ENCODE results near the gene RYR3. TPM values are rescaled to one million over a fixed set of nuclear protein-coding genes. Genes with fewer than 3 reads are reported as not detected.

Gene RYR3
- total RNA-seq, 6 experiments from 2014 or later, result not detected

GRCh38 chr15:33515121-33515520, 204.4 kb downstream of the RYR3 start:
- TF ChIP-seq CTCF (IDR thresholded peaks at IDR 0.05), result no peak
- no peaks in the 10 kb centered on the region for H3K4me1 Mint-ChIP-seq (ENCODE audit: low read depth)
- no peaks in the 10 kb centered on the region for H3K9me3 Mint-ChIP-seq
- H3K27me3 Mint-ChIP-seq (ENCODE audit: insufficient read depth), result peaks cover 6% of the 10 kb centered on the region
- no peak overlapping the region for H3K4me3 Mint-ChIP-seq
- no peaks in the 10 kb centered on the region for H3K36me3 Mint-ChIP-seq (ENCODE audit: low read depth)
- DNase-seq, result no peak
- no peak overlapping the region for H3K27ac Mint-ChIP-seq

- H3K27ac Mint-ChIP-seq, result no peak overlapping the region
- no peak overlapping the region for H3K4me3 Mint-ChIP-seq
- H3K4me1 Mint-ChIP-seq (ENCODE audit: low read depth), result no peaks in the 10 kb centered on the region
- H3K9me3 Mint-ChIP-seq, result no peaks in the 10 kb centered on the region
- no peak for TF ChIP-seq CTCF (IDR thresholded peaks at IDR 0.05)
- H3K27me3 Mint-ChIP-seq (ENCODE audit: insufficient read depth), result peaks cover 6% of the 10 kb centered on the region
- no peaks in the 10 kb centered on the region for H3K36me3 Mint-ChIP-seq (ENCODE audit: low read depth)
- no peak for DNase-seq
Observed at GRCh38 chr15:33516563-33516962, 205.8 kb downstream of the RYR3 start.

GRCh38 chr15:33517944-33518343, 207.2 kb downstream of the RYR3 start:
- H3K4me3 Mint-ChIP-seq, result no peak overlapping the region
- H3K27ac Mint-ChIP-seq, result no peak overlapping the region
- H3K9me3 Mint-ChIP-seq, result no peaks in the 10 kb centered on the region
- no peak for TF ChIP-seq CTCF (IDR thresholded peaks at IDR 0.05)
- H3K36me3 Mint-ChIP-seq (ENCODE audit: low read depth), result no peaks in the 10 kb centered on the region
- peaks cover 4% of the 10 kb centered on the region for H3K27me3 Mint-ChIP-seq (ENCODE audit: insufficient read depth)
- H3K4me1 Mint-ChIP-seq (ENCODE audit: low read depth), result no peaks in the 10 kb centered on the region
- DNase-seq, result no peak

GRCh38 chr15:33518421-33518820, 207.7 kb downstream of the RYR3 start:
- Mint-ChIP-seq H3K36me3 (ENCODE audit: low read depth) (no peaks in the 10 kb centered on the region), H3K4me3 (no peak overlapping the region), H3K9me3 (no peaks in the 10 kb centered on the region), H3K4me1 (ENCODE audit: low read depth) (no peaks in the 10 kb centered on the region), H3K27ac (no peak overlapping the region), H3K27me3 (ENCODE audit: insufficient read depth) (peaks cover 3% of the 10 kb centered on the region)
- TF ChIP-seq CTCF (IDR thresholded peaks at IDR 0.05), result no peak
- no peak for DNase-seq

GRCh38 chr15:33524274-33524673, 213.5 kb downstream of the RYR3 start:
- Mint-ChIP-seq H3K9me3 (no peaks in the 10 kb centered on the region), H3K27ac (no peak overlapping the region), H3K36me3 (ENCODE audit: low read depth) (no peaks in the 10 kb centered on the region), H3K4me3 (no peak overlapping the region), H3K27me3 (ENCODE audit: insufficient read depth) (peaks cover 5% of the 10 kb centered on the region), H3K4me1 (ENCODE audit: low read depth) (no peaks in the 10 kb centered on the region)
- TF ChIP-seq CTCF (IDR thresholded peaks at IDR 0.05), result no peak
- DNase-seq, result no peak

GRCh38 chr15:33526532-33526931, 215.8 kb downstream of the RYR3 start:
- H3K27me3 Mint-ChIP-seq (ENCODE audit: insufficient read depth), result peaks cover 7% of the 10 kb centered on the region
- no peak overlapping the region for H3K27ac Mint-ChIP-seq
- H3K36me3 Mint-ChIP-seq (ENCODE audit: low read depth), result no peaks in the 10 kb centered on the region
- H3K4me3 Mint-ChIP-seq, result no peak overlapping the region
- TF ChIP-seq CTCF (IDR thresholded peaks at IDR 0.05), result no peak
- H3K4me1 Mint-ChIP-seq (ENCODE audit: low read depth), result no peaks in the 10 kb centered on the region
- no peaks in the 10 kb centered on the region for H3K9me3 Mint-ChIP-seq
- DNase-seq, result no peak
